GM12874 (cell line): ENCODE data around the gene CHN2.

Experiments used
- CTCF ChIP-seq: IDR thresholded peaks from 2 replicates; pipeline ENCODE4 v1.5.1; 2011; ENCODE audit warnings: low read depth, mild to moderate bottlenecking, control low read depth, low read length, moderate library complexity; ENCODE audit not compliant: insufficient read depth

Gene CHN2

GRCh38 chr7:29249860-29250259 is 55.3 kb downstream of the CHN2 start:
- TF ChIP-seq CTCF: no peak

GRCh38 chr7:29253225-29253624 is 58.6 kb downstream of the CHN2 start:
- no peak for TF ChIP-seq CTCF

GRCh38 chr7:29254591-29254990 is 60.0 kb downstream of the CHN2 start:
- TF ChIP-seq CTCF: no peak

- no peak for TF ChIP-seq CTCF
Measured at GRCh38 chr7:29255199-29255878, 60.8 kb downstream of the CHN2 start.

GRCh38 chr7:29255906-29256692 is 61.5 kb downstream of the CHN2 start:
- TF ChIP-seq CTCF: no peak

GRCh38 chr7:29256693-29257002 is 62.1 kb downstream of the CHN2 start:
- no peak for TF ChIP-seq CTCF

- no peak for TF ChIP-seq CTCF
Measured at GRCh38 chr7:29258951-29259350, 64.4 kb downstream of the CHN2 start.
